Left hindlimb (tissue), 1 donor: Measurements from ENCODE around the gene MRS2.
"Not testable (repeated sequence)": the region's sequence is repeated elsewhere in the genome, so short reads cannot be mapped to it uniquely, and the experiment has no call there.

Experiments
- DNase-seq: peaks from one replicate; pipeline ENCODE4 v3.0.0-alpha.2; 2018

MRS2 gene

DNA sequence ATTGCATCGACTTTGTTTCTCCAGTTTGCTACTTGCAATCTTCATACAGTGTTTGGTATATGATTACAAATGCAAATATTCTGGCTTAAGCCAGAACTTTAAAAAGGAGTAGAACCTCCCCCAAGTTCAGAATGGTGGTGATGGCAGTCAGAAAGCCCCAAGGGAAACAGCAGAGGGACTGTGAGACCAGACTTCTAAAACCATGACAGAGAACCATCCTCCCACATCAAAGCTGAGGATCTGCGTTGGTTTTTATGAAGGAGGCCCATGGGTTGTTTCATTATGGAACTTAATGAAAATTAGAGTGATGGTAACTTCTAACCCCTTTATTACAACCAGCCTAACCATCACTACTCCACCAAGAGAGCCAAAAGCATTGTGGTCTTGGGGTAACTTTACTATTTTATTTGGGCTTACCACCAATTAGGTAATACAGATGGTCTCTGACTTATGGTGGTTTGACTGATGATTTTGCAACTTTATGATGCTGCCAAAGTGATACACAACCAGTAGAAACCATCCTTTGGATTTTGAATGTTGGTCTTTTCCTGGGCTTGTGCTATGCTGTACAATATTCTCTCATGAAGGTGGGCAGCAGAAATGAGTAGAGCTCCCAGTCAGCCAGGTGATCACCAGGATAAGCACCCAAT is 10.9 kb upstream of the MRS2 start:
- DNase-seq, result no peak

DNA sequence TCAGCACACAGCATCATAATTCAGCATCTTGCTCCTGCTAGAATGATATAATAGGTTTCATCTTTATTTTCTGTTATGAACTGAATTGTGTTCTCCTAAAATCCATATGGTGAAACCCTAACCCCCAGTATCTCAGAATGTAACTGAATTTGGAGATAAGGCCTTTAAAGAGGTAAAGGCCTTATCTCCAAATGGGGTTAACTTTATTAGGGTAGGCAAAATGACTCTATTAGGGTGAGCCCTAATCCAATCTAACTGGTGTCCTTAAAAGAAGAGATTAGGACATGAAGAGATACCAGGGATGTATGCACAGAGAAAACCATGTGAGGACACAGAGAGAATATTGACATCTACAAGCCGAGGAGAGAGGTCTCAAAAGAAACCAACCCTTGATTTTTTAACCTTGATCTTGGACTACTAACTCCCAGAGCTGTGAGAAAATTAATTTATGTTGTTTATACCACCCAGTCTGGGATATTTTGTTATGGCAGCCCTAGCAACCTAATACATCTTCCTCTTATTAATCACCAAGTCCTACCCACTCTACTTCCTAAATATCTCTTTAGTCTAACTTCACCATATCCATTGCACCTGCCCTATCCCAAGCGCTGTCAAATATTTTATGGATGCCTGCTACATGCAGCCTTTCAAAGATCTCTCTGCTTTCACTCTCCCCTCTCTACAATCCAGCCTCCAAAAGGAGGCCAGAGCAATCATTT is 8.5 kb upstream of the MRS2 start:
- no peak for DNase-seq

DNA sequence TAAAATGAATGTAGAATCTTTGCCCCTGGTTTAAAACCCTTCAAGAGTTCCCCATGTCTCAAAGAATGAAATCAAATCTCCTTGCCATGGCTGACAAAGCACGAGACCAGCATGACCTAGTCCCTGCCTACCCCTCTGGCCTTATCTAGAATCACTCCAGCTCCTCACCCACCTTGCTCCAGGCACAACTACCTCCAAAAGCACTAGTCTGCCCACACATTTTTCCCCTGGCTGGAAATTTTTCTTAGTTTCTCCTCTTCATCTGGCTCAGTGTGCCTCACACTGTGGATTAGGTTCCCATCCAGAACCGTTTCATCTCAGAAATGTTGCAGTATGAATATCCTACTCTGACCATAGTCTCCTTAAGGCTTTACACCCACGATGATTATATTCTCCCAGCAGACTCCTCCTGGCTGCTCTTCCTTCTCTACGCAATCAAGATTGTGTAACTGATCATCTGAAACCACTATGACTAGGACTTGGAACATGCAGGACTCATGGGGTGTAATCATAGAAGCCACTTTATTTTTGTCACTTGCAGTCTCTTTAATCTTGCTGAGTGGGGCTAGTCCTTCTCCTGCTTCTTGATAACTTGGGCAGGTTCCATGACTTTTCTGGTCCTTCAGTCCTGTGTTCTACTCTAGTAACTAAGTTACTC is 7.8 kb upstream of the MRS2 start:
- DNase-seq, result no peak

DNA sequence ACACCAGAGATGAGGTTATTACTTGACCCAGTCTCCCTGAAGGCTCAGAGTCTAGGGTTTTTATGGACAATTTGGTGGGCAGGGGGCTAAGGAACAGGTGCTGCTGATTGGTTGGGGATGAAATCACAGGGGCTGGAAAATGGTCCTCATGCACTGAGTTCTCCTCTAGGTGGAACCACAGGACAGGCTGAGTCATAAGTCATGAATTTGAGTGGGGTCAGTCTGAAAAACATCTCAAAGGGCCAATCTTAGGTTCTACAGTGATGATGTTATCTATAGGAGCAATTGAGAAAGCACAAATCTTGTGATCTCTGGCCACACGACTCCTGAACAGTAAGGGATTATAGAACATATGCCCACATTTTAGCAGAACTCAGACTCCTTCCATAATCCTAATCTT is 5.9 kb upstream of the MRS2 start:
- DNase-seq, result no peak

DNA sequence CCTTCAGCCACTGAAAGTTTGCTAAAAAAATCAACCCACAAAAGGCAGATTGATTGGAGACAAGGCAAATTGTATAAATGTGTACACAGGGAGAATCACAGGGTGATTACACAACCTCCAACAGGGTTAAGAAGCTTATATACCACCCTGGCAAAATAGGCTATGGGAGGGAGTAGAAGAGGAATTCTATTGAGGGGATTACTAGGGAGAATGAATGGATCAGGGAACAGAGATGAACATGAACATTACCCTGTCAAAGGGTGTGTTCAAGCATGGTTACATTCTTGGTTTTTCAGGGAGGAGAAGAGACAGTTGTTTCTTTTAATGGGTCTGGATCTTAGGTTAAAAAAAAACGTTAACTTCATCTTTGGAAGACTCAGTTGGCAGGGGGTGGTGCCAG is 5.1 kb upstream of the MRS2 start:
- no peak for DNase-seq

DNA sequence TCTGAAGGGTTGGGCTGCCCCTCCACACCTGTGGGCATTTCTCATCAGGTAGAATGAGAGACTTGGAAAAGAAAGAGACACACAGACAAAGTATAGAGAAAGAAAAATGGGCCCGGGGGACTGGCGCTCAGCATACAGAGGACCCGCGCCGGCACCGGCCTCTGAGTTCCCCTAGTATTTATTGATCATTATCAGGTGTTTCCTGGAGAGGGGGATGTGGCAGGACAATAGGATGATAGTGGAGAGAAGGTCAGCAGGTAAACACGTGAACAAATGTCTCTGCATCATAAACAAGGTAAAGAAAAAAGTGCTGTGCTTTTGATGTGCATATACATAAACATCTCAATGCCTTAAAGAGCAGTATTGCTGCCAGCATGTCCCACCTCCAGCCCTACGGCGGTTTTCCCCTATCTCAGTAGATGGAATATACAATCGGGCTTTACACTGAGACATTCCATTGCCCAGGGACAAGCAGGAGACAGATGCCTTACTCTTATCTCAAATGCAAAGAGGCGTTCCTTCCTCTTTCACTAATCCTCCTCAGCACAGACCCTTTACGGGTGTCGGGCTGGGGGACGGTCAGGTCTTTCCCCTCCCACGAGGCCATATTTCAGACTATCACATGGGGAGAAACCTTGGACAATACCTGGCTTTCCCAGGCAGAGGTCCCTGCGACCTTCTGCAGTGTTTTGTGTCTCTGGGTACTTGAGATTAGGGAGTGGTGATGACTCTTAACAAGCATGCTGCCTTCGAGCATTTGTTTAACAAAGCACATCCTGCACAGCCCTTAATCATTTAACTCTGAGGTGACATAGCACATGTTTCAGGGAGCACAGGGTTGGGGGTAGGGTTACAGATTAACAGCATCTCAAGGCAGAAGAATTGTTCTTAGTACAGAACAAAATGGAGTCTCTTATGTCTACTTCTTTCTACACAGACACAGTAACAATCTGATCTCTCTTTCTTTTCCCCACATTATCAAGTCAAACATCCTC is 2.4 kb upstream of the MRS2 start:
- not testable (repeated sequence) for DNase-seq

DNA sequence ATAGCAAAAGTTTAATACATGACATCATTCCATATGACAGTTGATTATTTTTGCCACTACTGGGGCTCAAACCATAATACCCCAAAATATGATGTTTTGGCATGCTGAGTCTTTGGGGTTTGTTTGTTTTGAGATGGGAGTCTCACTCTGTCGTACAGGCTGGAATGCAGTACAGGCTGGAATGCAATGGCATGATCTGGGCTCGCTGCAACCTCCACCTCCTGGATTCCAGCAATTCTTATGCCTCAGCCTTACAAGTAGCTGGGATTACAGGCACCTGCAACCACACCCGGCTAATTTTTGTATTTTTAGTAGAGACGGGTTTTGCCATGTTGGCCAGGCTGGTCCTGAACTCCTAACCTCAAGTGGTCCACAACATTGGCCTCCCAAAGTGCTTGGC is 1.3 kb upstream of the MRS2 start:
- DNase-seq, result no peak

DNA sequence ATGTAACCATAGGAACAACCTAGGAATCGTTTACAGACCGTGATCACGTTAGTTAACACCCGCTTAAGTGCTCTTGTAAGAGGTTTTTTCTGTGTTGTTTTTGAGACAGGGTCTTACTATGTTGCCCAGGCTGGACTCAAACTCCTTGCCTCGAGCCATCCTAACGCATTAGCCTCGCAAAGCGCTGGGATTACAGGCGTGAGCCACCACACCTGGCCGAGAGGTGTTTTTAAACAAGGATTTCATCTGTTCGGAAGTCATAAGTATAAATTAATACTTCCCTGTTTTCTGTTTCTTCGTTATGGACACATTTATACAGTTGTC is 727 bp downstream of the MRS2 start:
- no peak for DNase-seq

DNA sequence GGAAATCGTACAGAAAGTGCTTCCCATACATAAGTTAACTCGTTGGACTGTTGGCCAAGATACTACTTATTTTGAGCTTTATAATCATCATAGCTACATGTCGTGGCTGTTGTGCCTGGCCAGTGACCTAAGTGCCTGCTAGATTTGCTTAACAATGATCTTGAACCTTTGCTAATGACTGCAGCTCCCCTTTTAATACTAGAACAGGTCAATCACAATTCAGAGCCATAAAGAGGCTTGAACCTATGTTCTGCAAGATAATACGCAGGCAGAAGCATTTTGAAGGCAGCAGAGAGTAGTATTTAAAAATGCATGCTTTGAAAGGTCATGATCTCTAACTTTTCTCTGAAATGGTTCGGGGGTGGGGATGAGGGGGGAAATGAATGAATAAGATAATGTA is 2.5 kb downstream of the MRS2 start:
- DNase-seq, result no peak

DNA sequence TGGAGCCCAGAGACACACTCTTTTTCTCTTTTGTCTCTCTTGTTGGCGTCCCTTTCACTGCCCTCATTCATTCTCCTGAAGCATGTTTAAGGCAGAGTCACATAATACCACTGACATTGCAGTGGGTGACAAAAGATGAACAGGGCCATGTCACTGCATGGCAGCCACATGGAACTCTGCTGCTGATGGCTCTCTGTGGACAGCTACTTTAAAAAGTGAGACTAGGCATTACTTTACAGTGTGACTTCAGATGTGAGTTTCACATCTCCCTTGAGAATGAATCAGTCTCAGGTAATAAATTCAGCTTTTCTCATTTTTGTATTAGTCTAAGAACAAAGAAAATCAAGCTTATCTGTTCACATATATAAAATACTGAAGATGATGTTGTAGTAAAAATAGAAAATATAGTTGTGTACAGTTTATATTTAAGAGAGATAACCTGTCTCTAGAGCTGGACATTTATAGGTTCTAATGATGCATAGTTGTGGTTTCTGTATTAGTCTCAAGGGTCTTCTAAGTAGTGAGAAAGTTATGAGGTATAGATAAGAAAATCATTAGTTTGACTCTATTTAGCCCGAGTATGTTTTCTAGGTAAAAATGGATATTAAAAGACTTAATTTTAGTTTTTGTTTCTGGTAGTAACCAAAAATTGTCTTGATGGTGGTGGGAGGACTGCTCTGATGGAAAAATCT is 6.1 kb downstream of the MRS2 start:
- DNase-seq, result no peak

DNA sequence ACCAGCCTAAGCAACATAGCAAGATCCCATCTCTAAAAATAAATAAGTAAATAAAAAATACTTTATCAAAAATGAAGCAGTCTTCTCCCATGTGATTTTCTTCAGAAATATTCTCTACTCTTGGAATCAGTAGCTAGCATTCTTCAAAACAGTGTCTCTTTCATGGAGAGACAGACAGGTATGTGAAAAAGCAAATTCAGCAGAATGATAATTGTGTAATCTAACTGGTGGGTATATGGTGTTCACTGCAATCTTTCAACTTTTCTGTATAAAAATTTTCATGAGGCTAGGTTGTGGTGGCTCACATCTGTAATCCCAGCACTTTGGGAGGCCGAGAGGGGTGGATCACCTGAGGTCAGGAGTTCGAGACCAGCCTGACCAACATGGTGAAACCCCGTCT is 7.9 kb downstream of the MRS2 start:
- no peak for DNase-seq

DNA sequence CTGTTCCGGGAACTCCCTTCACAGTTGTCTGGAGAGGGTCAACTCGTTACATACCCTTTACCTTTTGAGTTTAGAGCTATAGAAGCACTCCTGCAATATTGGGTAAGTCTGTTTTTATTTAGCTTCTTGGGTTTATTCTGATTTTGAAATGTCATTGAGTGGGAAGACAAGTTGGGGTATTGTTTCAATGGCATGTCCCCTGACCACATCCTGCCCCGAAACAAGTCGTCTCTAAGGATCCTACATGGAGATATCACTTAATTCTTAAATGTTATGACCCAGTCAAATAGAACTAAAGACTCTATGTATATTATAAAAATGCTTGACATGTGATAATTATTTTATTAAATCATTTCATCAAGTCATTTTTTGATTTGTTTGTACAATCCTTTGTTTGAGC is 9.6 kb downstream of the MRS2 start:
- no peak for DNase-seq

DNA sequence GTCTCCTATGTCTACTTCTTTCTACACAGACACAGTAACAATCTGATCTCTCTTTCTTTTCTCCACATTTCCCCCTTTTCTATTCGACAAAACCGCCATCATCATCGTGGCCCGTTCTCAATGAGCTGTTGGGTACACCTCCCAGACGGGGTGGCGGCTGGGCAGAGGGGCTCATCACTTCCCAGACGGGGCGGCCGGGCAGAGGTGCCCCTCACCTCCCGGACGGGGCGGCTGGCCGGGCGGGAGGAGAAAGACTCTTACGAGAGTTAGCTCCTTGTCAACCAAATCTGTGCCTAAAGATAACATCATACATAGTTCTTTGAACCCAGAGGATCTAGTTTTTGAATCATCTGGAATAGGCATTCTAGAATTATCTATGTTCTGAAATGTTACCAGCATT is 11.8 kb downstream of the MRS2 start:
- not testable (repeated sequence) for DNase-seq

DNA sequence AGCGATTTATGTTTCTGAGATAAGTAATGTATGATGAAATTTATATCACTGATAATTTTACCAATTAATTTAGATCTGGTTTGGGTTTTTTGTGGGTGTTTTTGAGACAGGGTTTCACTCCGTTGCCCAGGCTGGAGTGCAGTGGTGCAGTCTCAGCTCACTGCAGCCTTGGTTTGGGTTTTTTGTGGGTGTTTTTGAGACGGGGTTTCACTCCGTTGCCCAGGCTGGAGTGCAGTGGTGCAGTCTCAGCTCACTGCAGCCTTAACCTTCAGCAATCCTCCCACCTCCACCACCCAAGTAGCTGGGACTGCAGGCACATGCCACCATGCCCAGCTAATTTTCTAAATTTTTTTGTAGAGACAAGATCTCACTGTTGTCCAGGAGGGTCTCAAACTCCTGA is 13.0 kb downstream of the MRS2 start:
- DNase-seq, result no peak

DNA sequence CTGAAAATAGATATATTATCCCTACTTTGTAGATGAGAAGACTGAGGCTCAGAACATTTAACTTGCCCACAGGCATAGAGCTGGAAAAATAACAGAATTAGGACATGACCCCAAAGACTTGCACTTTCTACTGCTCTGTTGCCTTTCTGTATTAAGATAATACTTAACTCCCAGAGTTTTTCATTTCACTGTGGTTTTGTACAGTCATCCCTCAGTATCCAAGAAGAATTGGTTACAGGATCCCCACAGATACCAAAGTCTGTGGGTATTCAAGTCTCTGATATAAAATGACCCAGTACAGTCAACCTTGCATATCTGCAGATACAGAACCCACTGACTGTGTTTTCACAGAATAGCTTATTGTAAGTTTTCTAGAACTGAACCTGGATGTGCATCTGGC is 16.8 kb downstream of the MRS2 start:
- DNase-seq, result no peak

DNA sequence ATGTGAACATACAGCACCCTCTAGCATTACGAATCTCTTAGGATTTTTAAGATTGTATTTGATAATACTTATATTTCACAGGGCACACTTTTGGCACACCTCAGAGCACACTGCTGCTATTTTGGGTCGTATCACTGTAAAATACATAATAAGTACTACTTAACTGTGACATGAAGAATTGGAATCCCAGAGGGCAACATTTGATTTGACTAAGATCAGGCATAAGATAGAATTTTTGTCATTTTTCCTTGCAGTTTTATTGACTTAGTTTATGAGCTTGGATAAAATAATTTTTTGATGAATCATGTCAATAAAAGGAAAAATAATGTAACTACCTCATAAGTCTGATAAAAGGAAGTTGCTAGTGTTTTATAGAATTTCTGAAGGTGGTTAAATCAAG is 22.4 kb downstream of the MRS2 start:
- DNase-seq, result no peak

DNA sequence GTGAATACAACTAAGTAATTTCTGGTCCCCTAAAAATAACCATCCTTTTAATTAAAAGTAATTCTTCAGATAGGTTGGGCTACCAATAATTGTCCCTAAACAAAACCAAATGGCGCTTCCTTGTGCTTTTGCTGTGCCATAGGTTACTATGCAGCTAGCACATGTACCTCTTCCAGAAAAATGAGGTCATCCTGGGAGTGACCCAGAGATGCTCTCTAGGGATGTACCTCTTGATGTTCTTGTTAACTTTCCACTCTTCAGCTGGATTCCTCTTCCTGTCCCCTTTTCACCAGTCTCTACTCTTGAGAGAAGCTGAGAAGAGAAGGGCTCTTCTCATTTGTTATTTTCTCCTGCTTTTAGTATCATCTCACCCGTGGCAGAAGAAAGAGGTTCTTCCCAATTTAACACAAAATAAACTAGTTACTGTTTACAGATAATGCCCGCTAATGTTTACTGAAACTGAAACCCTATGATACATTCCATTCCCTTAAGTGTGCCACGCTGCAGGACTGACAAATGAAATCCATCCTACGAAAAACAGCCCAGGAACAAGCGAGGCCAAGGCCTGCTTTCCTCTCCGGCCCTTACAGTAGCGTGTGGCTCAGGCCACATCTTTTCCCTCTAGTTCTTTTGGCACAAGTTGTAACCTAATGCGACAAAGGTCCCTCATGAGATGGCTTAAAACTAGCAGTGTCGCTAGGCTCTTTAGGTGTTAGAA is 24.2 kb downstream of the MRS2 start:
- DNase-seq, result no peak

DNA sequence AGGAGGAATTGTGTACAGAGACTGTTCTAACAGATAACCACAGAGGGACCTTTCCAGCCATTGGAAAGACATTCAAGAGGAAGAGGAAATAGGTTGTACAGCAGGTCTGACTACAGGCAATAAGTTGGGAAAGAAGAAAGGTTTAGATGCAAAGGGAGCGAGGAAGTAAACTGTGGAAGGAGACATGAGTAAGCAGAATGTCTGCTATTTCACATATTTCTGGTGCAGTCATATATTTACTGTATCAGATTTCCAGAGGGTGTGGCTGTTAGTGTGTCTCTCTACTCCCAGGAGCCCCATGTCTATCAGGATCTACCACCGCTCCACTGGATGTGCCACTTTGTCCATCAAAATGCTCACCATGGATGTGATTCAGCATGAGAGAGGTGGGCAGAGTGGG is 25.9 kb downstream of the MRS2 start:
- no peak for DNase-seq

DNA sequence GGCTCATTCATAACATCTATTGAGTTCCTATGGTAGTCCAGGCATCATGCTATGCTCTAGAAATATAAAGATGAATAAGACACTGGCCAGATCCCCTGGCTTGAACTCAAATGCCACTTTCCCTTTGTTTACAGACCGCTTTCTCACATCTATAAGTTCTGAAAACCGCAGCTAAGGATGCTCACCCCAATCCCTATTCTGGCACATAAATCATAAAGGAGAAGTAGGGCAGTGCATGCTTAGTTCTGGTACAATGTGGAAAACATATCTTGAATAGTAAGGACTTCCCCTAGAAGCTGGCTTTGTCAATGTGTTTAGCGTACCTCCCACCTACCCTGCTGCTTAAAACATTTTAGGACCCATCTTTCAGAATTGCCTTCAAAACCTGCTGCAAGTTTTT is 26.4 kb downstream of the MRS2 start:
- DNase-seq, result no peak

DNA sequence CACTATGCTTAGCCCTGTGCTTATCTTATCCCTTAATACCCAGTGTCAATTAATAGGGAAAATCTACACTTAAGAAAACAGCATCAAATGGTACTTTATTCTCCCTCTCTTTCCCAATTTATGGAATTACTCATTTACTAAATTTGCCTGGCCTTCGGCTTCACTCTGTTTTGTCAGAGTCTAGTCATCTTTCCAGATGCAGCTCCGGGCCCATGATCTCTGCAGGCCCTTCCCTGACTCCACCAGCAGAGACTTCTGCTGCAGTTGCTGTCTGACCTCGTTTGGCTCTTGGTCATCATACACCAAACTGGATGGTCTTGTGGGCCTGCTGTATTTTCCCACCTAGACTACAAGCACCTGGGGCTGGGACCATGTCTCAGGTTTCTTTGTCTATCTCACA is 27.4 kb downstream of the MRS2 start:
- DNase-seq, result no peak

DNA sequence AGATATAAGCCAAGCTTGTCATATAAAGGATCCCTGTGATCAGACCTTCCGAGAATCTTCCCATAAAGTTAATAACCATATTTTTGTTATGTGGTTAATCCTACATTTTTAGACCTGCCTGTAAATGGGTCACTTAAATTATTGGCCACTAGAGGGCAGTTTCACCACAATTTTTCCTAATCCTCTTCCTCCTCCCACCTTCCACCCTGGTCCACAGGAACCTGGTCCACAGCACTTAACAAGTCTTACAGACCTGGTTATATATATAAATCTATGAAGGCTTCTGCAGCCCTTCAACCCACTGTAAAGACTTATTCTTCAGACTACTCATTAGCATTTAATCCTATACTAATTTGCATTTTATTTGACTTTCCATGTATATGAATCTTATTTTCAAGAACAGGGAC is 28.3 kb downstream of the MRS2 start:
- DNase-seq, result no peak

DNA sequence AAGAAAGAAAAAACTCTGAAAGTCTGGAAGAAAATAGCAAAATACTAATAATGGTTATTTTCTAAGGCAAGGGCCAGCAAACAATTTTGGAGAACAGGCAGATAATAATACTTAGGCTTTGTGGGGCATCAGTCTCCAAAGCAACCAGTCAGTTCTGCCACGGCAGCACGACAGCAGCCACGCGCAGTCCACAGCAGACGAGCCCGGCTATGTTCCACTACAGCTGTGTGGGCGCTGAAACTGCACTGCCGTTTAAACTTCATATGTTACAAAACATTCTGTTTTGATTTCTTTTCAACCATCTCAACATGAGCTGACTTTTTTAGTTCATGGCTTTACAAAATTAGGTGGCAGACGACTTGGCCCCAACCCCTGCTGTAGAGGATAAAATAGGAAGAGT is 29.9 kb downstream of the MRS2 start:
- DNase-seq, result no peak
